ENCODE data around the gene ZNF280A. TPM values are rescaled to one million over a fixed set of nuclear protein-coding genes. Genes with fewer than 3 reads are reported as not detected.
"Not testable (repeated sequence)": the region's sequence is repeated elsewhere in the genome, so short reads cannot be mapped to it uniquely, and the experiment has no call there.

Gene ZNF280A
- total and polyA plus RNA-seq, 11 donors, result not detected

GRCh38 chr22:22508274-22509176, 11.5 kb downstream of the ZNF280A start, which contains the start of gene ZNF280B:
ZNF280B (minus strand) TSS chr22:22508742; CDS start chr22:22489398, 19,344 bp downstream.
- 3 to 5% (median 3%) methylated on average over 41 to 72 of the region's 72 CpGs for WGBS, 4 donors

GRCh38 chr22:22507743-22508273, 12.3 kb downstream of the ZNF280A start:
- ATAC-seq (peak in 1 of 4 donors; percentile 13), DNase-seq (no peak)
- intact Hi-C loops (cut with DNase I), result no loop called here
- WGBS, 4 donors, result 35 to 41% (median 37%) methylated on average over 13 of the region's 13 CpGs
- peaks cover 0 to 22% (median 12%) of the 10 kb centered on the region in 12 donors for H3K9me3 ChIP-seq
- peak overlapping the region in 11 of 12 donors; percentile 35 to 66 (median 48) for H3K4me3 ChIP-seq
- H3K27me3 ChIP-seq, result peaks cover 0 to 11% (median 0%) of the 10 kb centered on the region in 9 donors
- TF ChIP-seq CTCF (IDR thresholded peaks at IDR 0.05) (no peak), POLR2A (IDR thresholded peaks at IDR 0.05) (no peak)
- H3K27ac ChIP-seq, result no peak overlapping the region
- peaks cover 0 to 11% (median 0%) of the 10 kb centered on the region in 12 donors for H3K4me1 ChIP-seq
- H3K36me3 ChIP-seq, result no peaks in the 10 kb centered on the region

More at GRCh38 chr22:22508274-22509176, 11.5 kb downstream of the ZNF280A start, which contains the start of gene ZNF280B:
- peaks cover 0 to 11% (median 0%) of the 10 kb centered on the region in 12 donors for H3K4me1 ChIP-seq
- DNase-seq (peak; percentile 36 to 82 (median 55)), ATAC-seq (peak; percentile 78 to 97 (median 89))
- peak within 1 kb of the TSS; percentile 33 to 66 (median 47) for H3K4me3 ChIP-seq
- TF ChIP-seq CTCF (IDR thresholded peaks at IDR 0.05) (peak in 10 of 12 donors; percentile 8 to 52 (median 35)), POLR2A (IDR thresholded peaks at IDR 0.05) (no peak)
- H3K27me3 ChIP-seq, result peaks cover 0 to 17% (median 0%) of the 10 kb centered on the region in 9 donors
- H3K27ac ChIP-seq, result no peak within 1 kb of the TSS
- intact Hi-C loops (cut with DNase I), result no loop called here
- peaks cover 0 to 22% (median 12%) of the 10 kb centered on the region in 12 donors for H3K9me3 ChIP-seq
- no peaks in the 10 kb centered on the region for H3K36me3 ChIP-seq

- H3K36me3 ChIP-seq, result no peaks in the 10 kb centered on the region
- DNase-seq (no peak), ATAC-seq (no peak)
- 87 to 100% (median 97%) methylated on average over 1 of the region's 1 CpG for WGBS, 4 donors
- intact Hi-C loops (cut with DNase I), result no loop called here
- H3K4me1 ChIP-seq, result peaks cover 0 to 11% (median 0%) of the 10 kb centered on the region in 12 donors
- no peak overlapping the region for H3K27ac ChIP-seq
- TF ChIP-seq CTCF (IDR thresholded peaks at IDR 0.05) (no peak), POLR2A (IDR thresholded peaks at IDR 0.05) (no peak)
- peaks cover 0 to 7% (median 0%) of the 10 kb centered on the region in 9 donors for H3K27me3 ChIP-seq
- H3K4me3 ChIP-seq, result no peak overlapping the region
- peaks cover 0 to 22% (median 12%) of the 10 kb centered on the region in 12 donors for H3K9me3 ChIP-seq
These were observed 13.3 kb downstream of the ZNF280A start for GRCh38 chr22:22506736-22507135.

- H3K4me1 ChIP-seq, result no peaks in the 10 kb centered on the region
- ATAC-seq (no peak), DNase-seq (no peak)
- TF ChIP-seq CTCF (IDR thresholded peaks at IDR 0.05), result no peak
- TF ChIP-seq POLR2A (IDR thresholded peaks at IDR 0.05), result no peak
- no peaks in the 10 kb centered on the region for H3K27me3 ChIP-seq
- 81 to 90% (median 84%) methylated on average over 2 of the region's 2 CpGs for WGBS, 4 donors
- H3K36me3 ChIP-seq, result no peaks in the 10 kb centered on the region
- intact Hi-C loops (cut with DNase I), result no loop called here
- no peak overlapping the region for H3K4me3 ChIP-seq
- H3K9me3 ChIP-seq, result no peaks in the 10 kb centered on the region
- no peak overlapping the region for H3K27ac ChIP-seq
These were observed 21.8 kb downstream of the ZNF280A start for GRCh38 chr22:22498267-22498666.

GRCh38 chr22:22491589-22491988, 28.5 kb downstream of the ZNF280A start:
- H3K27me3 ChIP-seq; H3K4me3 ChIP-seq; H3K27ac ChIP-seq; H3K4me1 ChIP-seq; H3K36me3 ChIP-seq; ATAC-seq; intact Hi-C loops (cut with DNase I); DNase-seq; H3K9me3 ChIP-seq: not testable (repeated sequence)
- 93 to 97% (median 97%) methylated on average over 3 of the region's 3 CpGs for WGBS, 4 donors

All from heart left ventricle (tissue), 16 donors.